ENCODE results near the gene VSIR. TPM values are rescaled to one million over a fixed set of nuclear protein-coding genes. Genes with fewer than 3 reads are reported as not detected.

Gene VSIR
- polyA plus RNA-seq, 1 of the 3 experiments (the other 2 are of a cell fraction): 11.3 TPM

DNA sequence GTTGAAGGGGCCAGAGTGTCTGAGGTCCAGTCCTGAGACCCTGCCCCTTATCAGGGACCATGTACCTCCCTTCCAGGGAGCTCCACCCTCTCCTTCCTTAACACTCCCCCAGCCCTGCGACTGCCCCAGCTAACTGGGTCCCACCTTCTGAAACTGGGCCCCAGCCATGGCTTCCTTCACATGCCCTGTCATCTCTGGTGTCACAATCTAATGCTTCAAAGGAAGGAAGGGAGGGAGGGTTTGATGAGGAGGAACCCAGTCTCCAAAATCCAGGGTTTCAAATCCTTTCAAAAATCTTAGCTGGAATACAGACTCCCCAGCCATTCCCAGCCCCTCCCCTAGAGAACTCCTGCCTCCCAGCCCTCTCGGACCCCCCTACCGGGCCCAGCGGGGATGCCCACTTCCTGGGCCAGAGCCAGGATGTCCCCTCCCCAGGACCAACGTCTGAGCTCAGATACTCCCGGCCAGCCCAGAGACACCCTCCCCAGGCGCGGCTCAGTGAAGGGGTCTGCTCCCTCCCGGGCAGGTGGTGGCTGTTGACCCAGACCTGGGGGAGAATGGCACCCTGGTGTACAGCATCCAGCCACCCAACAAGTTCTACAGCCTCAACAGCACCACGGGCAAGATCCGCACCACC, 71.7 kb downstream of the VSIR start:
- no peak for TF ChIP-seq FOXJ3 (CRISPR knock-in tag; IDR thresholded peaks at IDR 0.05)
- TF ChIP-seq MEF2A (IDR thresholded peaks at IDR 0.05; ENCODE audit: borderline replicate concordance, low read depth): no peak
- no peak for TF ChIP-seq RFX5 (IDR thresholded peaks at IDR 0.05; ENCODE audit: low read length)
- no peak for TF ChIP-seq JUND (IDR thresholded peaks at IDR 0.05)
- no peak for TF ChIP-seq POLR2AphosphoS5 (IDR thresholded peaks at IDR 0.05; ENCODE audit: low read depth, low read length)
- no peak for TF ChIP-seq CTCF (IDR thresholded peaks at IDR 0.05)
- TF ChIP-seq RXRA (IDR thresholded peaks at IDR 0.05; ENCODE audit: borderline replicate concordance, low read depth): no peak
- TF ChIP-seq NFIC (IDR thresholded peaks at IDR 0.05; ENCODE audit: borderline replicate concordance): no peak
- TF ChIP-seq TAF1 (IDR thresholded peaks at IDR 0.05; ENCODE audit: borderline replicate concordance, low read depth, low read length): no peak
- no peak for TF ChIP-seq REST (IDR thresholded peaks at IDR 0.05; ENCODE audit: low read depth, low read length)
- TF ChIP-seq, protein P1, sequence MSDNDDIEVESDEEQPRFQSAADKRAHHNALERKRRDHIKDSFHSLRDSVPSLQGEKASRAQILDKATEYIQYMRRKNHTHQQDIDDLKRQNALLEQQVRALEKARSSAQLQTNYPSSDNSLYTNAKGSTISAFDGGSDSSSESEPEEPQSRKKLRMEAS (IDR thresholded peaks at IDR 0.05; ENCODE audit: low read depth): no peak
- no peak for TF ChIP-seq TEAD4 (IDR thresholded peaks at IDR 0.05; ENCODE audit: borderline replicate concordance, insufficient read depth)
- no peak for TF ChIP-seq EP300 (IDR thresholded peaks at IDR 0.05; ENCODE audit: borderline replicate concordance in 1 of 2, low read depth in 1 of 2, low read length in 1 of 2)
- TF ChIP-seq GATA2 (CRISPR knock-in tag; IDR thresholded peaks at IDR 0.05): no peak
- Histone ChIP-seq H3K9me3 (no peaks in the 10 kb centered on the region), H3F3A (replicated peaks; ENCODE audit: insufficient read depth) (no peaks in the 10 kb centered on the region), H3K9ac (no peak overlapping the region), H3K9me2 (no peaks in the 10 kb centered on the region), H2AFZ (ENCODE audit: low read depth) (no peak overlapping the region), H4K20me1 (ENCODE audit: insufficient read depth) (no peaks in the 10 kb centered on the region), H3K79me2 (ENCODE audit: insufficient read depth) (no peaks in the 10 kb centered on the region), H3K4me3 (ENCODE audit: low read depth in 2 of 2, low read length in 1 of 2) (no peak overlapping the region), H3K36me3 (replicated peaks in 1 of 2; ENCODE audit: control insufficient read depth in 1 of 2, insufficient read depth in 2 of 2, low read length in 1 of 2) (no peaks in the 10 kb centered on the region), H3K4me2 (no peak overlapping the region), H3K27ac (ENCODE audit: low read depth in 2 of 2, low read length in 1 of 2) (no peak overlapping the region), H3K4me1 (ENCODE audit: control insufficient read depth in 1 of 2, insufficient read depth in 2 of 2, low read depth in 1 of 2, low read length in 1 of 2) (peaks cover 0 to 12% of the 10 kb centered on the region in 2 experiments; a peak in 1 of 4 replicates), H3K27me3 (ENCODE audit: insufficient read depth) (peaks cover 46% of the 10 kb centered on the region; the same call in 1 of the 2 replicates)
- 43% methylated on average over 7 of the region's 11 CpGs for WGBS (ENCODE audit: low lambda C conversion rate)
- POLR2A ChIA-PET: no interaction called here
- CTCF ChIA-PET: interaction anchor here (0.7 to 8.7 kb wide), 6 partner anchors 9 to 388 kb away, joined by 4 to 195 read pairs (median 5); no protein-coding TSS in a partner anchor
- DNase-seq: no peak
